Astrocyte (in vitro differentiated cells and primary cell): ENCODE measurements around the gene EGFL7.

Experiments
- EZH2 ChIP-seq: IDR thresholded peaks from 2 replicates; pipeline ENCODE4 v1.6.1; 2012; ENCODE audit warnings: mild to moderate bottlenecking, low read length, inconsistent platforms; ENCODE audit not compliant: insufficient read depth
- TF ChIP-seq, protein P1 (sequence below): IDR thresholded peaks from 2 replicates; pipeline ENCODE4 v1.5.1; 2011; ENCODE audit warnings: low read depth, mild to moderate bottlenecking, inconsistent platforms, low read length, moderate library complexity; ENCODE audit not compliant: insufficient read depth

DNA sequence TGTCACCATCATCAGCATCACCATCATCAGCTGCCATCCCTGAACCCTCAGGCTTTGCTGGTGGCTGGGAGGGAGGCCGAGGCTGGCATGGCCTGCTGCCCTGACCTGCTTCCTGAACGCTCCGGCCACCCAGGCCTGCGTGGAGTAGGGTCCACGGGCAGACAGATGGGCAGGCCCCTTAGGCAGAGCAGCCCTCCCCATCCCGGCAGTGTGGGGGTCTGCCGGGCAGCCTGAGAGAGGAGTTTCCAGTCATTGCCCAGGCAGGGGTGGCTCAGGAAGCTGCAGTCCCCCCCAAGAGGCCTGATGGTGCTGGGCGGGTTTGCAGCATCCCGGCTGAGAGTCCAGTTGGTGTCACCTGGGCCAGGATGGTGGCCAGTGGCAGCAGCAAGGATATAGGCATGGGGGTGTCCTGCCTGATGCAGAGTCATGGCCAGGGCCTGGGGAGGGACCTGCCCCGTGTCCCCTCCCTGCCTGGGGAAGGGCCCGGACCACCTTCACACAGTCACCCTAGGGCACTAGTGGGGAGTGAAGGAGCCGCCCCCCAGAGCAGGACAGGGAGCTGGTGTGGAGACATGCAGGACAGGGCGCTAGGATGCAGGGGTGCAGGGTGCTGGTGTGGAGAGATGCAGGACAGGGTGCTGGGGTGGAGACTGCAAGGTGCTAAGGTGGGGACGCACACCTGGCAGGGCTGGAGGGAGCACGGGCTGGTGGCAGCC is 7.7 kb upstream of the EGFL7 start:
- TF ChIP-seq, protein P1, sequence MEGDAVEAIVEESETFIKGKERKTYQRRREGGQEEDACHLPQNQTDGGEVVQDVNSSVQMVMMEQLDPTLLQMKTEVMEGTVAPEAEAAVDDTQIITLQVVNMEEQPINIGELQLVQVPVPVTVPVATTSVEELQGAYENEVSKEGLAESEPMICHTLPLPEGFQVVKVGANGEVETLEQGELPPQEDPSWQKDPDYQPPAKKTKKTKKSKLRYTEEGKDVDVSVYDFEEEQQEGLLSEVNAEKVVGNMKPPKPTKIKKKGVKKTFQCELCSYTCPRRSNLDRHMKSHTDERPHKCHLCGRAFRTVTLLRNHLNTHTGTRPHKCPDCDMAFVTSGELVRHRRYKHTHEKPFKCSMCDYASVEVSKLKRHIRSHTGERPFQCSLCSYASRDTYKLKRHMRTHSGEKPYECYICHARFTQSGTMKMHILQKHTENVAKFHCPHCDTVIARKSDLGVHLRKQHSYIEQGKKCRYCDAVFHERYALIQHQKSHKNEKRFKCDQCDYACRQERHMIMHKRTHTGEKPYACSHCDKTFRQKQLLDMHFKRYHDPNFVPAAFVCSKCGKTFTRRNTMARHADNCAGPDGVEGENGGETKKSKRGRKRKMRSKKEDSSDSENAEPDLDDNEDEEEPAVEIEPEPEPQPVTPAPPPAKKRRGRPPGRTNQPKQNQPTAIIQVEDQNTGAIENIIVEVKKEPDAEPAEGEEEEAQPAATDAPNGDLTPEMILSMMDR = no peak
- TF ChIP-seq EZH2 = no peak
